ENCODE results near the gene PPP1R8.
"Not testable (repeated sequence)": the region's sequence is repeated elsewhere in the genome, so short reads cannot be mapped to it uniquely, and the experiment has no call there.

PPP1R8 gene

GRCh38 chr1:27833470-27833869 is 2.9 kb downstream of the PPP1R8 start:
- DNase-seq: no peak

GRCh38 chr1:27835046-27835445 is 4.5 kb downstream of the PPP1R8 start:
- DNase-seq: no peak

GRCh38 chr1:27835501-27835900 is 4.9 kb downstream of the PPP1R8 start:
- no peak for DNase-seq

- no peak for DNase-seq
Measured at GRCh38 chr1:27849951-27850350, 19.4 kb downstream of the PPP1R8 start.

GRCh38 chr1:27855085-27855484 is 24.5 kb downstream of the PPP1R8 start:
- no peak for DNase-seq

GRCh38 chr1:27856561-27857343 is 26.2 kb downstream of the PPP1R8 start:
- DNase-seq: no peak

GRCh38 chr1:27857552-27857951 is 27.0 kb downstream of the PPP1R8 start:
- not testable (repeated sequence) for DNase-seq

GRCh38 chr1:27858072-27858948 is 27.7 kb downstream of the PPP1R8 start:
- peak; percentile 83 to 86 for DNase-seq

- DNase-seq: no peak
Measured at GRCh38 chr1:27858949-27859576, 28.5 kb downstream of the PPP1R8 start.

GRCh38 chr1:27861436-27861835 is 30.9 kb downstream of the PPP1R8 start:
- DNase-seq: no peak

GRCh38 chr1:27862004-27862403 is 31.4 kb downstream of the PPP1R8 start:
- no peak for DNase-seq

- no peak for DNase-seq
Measured at GRCh38 chr1:27862671-27863537, 32.3 kb downstream of the PPP1R8 start.

- no peak for DNase-seq
Measured at GRCh38 chr1:27863538-27863915, 32.9 kb downstream of the PPP1R8 start.

- peak; percentile 32 to 38 for DNase-seq
Measured at GRCh38 chr1:27864264-27864895, 33.8 kb downstream of the PPP1R8 start.

GRCh38 chr1:27865821-27866220 is 35.2 kb downstream of the PPP1R8 start:
- DNase-seq: no peak

- DNase-seq: no peak
Measured at GRCh38 chr1:27868556-27868931, 38.0 kb downstream of the PPP1R8 start.

- peak; percentile 21 to 38 for DNase-seq
Measured at GRCh38 chr1:27868932-27869718, 38.5 kb downstream of the PPP1R8 start.

- no peak for DNase-seq
Measured at GRCh38 chr1:27869719-27870085, 39.1 kb downstream of the PPP1R8 start.

GRCh38 chr1:27871076-27871475 is 40.5 kb downstream of the PPP1R8 start:
- not testable (repeated sequence) for DNase-seq

- peak; percentile 75 to 77 for DNase-seq
Measured at GRCh38 chr1:27872059-27872801, 41.6 kb downstream of the PPP1R8 start, which contains the start of gene THEMIS2. Gene THEMIS2 (plus strand): TSS chr1:27872544. CDS start chr1:27872572, 28 bp downstream.
